ENCODE measurements around the gene AGO1.
"Not testable (repeated sequence)": the region's sequence is repeated elsewhere in the genome, so short reads cannot be mapped to it uniquely, and the experiment has no call there.

The AGO1 gene

DNA sequence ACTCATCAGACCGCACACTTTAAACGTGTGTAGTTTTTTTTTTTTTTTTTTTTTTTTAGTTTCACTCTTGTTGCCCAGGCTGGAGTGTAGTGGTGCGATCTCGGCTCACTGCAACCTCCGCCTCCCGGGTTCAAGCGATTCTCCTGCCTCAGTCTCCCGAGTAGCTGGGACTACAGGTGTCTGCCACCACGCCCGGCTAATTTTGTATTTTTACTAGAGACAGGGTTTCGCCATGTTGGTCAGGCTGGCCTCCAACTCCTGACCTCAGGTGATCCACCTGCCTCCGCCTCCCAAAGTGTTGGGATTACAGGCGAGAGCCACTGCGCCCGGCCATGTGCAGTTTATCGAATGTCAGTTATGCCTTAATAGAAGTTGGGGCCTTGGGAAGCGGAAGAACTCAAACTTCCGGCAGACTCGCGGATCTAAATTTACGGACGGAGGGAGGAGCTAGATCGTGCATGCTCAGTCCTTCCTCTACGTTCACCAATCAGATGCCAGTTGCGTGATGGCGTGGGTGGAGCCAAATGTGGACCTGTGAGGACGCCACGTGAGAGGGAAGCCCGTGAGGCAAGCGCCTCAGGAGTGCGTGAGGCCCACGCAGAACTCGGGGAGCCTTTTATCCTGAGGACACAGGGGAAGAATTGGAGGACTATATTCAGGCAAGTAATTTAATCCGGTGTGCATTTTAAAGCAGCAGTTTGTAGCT lies 13.6 kb upstream of the AGO1 start:
- DNase-seq (ENCODE audit: low read depth) = not testable (repeated sequence)

DNA sequence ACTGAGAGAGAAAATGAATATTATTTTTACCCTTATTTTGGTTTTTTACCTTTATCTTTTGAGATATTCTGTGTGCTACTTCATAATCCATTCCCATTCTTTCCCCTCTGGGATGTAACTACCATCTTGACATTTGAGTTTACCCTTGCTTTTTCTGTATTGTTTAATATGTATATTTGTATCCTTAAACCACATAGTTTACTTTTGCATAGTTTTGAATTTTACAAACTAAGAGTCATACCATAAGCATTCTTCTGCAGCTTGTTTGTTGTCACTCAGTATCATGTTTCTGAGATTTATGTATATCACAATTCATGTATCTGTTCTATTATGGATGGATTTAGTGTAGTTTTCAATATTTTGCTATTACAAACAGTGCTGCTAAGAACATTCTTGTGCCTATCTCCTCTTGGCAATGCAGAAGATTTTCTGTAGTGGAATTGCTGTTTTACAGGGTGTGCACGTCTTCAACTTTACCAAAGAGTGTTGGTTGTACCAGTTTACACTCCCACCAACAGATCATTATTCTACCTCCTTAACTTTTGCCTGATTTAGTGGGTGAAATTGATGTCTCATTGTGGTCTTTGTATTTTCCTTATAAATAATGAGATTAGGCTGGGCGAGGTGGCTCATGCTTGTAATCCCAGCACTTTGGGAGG lies 12.2 kb upstream of the AGO1 start:
- no peak for DNase-seq (ENCODE audit: low read depth)

DNA sequence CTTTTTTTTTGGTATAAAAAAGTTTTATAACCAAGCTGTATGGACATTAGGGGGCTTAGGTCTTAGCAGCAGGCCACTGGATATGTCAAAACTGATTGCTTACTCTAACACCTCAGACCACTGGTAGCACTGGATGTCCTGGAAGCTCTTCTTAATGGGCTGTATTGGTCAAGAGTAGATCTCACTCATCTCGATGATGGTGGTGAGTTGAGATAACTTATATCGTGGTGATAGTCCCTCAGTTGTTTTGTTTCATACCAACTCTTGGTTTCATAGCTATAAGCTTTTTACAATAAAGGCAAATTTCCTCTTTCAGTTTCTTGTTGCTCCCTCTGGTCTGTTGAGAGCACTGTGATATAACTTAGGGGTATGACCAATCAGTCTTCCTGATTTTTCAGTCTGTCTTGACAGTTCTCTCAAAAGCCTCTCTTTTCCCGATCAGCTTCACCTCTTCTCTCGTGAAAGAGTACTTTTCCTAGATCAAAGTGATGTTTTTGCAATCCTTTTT lies 9.7 kb upstream of the AGO1 start:
- no peak for DNase-seq (ENCODE audit: low read depth)

DNA sequence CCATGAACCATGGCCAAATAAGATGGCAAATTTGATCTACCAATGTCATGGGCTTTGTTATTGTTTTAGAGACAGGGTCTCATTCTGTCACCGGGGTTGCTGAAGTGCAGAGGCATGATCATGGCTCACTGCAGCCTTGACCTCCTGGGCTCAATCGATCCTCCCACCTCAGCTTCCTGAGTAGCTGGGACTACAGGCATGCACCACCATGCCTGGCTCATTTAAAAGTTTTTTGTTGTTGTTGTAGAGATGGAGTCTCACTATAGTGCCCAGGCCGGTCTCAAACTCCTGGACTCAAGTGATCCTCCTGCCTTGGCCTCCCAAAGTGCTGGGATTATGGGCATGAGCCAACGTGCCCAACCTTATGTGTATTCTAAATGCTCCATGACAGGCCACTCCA lies 8.9 kb upstream of the AGO1 start:
- not testable (repeated sequence) for DNase-seq (ENCODE audit: low read depth)

DNA sequence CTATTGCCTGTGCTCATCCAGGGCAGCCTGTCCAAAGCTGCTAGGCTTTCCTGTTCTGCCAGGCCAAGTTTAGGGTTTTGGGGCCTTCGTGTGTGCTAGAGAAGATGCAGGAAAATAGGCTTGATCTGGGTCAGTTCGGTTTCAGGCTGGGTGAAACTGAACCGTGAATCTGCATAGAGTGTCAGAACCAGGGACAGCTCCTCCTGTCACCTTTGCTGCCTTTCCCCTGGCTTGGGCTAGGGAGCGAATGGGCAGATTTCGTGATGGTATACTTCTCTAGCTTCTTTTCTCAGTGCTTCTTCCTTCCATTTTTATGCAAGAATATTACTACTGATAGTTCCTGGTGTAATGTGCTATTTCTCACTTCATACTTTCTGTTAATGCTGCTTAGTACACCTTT lies 6.0 kb upstream of the AGO1 start:
- no peak for DNase-seq (ENCODE audit: low read depth)

DNA sequence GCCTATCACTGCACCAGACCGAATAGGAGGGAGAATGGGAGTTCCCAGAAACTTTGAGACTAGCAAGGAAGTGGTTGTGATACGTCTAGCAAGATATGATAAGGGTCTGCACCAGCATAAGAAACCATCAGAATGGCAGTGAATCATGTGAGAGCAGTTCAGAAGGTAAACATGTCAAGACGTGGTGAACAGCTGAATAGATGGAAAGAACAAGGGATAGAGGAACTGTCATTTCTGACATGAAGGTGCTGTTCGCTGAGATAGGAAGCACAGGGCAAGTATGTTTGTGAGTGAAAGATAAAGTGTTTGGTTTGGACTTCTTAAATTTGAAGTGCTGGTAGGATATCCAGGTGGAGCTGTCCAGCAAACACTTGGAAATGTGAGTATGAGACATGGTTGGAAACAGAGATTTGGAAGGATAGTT lies 1.1 kb upstream of the AGO1 start:
- no peak for DNase-seq (ENCODE audit: low read depth)

DNA sequence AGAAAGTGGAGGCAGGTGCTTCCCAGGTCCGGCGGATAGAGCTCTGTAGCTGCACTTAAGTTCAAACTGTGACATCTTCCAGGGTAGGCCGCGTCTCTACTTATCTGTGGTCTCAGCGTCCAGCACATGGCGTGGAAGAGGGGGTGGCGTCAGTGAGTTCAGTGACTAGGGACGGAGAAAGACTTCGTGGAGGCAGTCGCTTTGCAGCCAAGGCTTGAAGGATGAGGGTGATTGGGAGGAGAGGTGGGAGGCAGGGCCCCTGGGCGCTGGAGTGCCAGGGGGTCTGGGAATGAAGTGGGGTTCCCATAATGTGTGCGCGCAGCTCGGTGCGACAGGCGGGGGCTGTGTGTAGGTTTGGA lies 444 bp upstream of the AGO1 start:
- no peak for DNase-seq (ENCODE audit: low read depth)

DNA sequence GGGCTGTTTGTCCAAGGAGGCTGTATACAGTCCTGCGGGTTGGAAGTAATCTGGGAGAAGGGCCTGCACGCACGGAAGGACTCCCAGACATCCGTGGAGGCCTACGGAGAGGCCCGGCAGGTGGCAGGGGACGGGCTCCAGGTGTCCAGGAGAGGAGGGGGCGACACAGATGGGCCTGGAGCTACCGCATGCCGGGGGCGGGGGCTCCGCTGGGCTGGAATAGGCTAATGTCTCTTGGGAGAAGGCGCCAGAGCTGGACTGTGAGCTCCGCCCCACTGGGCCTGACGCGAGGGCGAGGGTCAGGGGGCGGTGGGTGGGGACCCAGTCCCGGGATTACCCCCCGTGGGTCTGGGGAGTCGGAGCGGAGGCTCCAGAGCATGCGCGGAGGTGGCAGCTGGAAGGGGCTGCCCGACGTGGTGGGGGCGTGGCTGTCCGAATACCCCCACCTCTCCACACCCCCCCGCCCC lies 659 bp downstream of the AGO1 start:
- peak; percentile 21 for DNase-seq (ENCODE audit: low read depth)

DNA sequence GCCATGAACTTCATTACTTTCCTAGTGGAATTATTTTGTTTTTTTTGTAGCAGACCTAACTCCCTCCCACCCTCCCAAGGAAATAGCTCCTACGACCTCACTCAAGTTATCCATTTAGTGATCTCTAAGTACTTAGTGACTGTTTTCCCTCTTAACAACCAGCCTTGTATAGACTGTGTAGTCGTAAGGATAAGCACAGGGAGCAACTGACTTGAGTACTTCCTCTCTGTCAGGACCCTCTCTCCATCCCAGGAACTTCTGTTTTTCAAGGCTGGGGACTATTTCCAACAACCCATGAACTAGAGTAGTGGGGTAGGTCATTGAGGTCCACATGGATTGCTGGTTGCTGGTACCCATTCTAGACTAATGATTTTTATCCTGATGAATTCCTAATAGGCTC lies 1.9 kb downstream of the AGO1 start:
- DNase-seq (ENCODE audit: low read depth) = no peak

DNA sequence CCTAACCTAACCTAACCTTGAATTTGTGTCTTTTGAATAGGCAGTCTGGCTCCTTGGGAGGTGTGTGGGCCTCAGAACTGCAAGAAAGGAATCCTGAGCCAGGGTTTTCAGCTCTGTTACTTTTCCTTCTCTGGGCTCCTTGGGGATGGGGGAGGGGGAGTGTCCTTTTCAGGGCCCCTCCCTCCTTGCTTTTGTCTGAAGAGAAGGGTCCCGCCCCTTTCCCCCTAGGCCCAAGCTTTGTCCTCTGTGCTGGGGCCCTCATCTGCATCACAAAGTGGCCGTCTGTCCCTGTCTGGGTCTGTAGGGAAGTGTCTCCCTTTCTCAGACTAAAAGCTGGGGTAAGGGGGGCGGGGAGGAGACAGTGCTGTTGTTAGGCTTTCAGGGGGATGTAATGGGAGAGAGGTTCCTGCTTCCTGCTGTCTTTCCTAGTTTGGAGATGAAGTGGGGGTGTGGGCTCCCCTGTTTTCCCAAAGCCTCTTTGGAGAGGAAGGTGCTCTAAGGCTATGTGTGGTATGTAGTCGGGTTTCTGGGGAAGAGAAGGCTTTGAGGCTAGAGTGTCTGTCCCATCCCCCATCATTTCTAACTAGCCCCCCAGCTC lies 3.1 kb downstream of the AGO1 start:
- DNase-seq (ENCODE audit: low read depth) = no peak

DNA sequence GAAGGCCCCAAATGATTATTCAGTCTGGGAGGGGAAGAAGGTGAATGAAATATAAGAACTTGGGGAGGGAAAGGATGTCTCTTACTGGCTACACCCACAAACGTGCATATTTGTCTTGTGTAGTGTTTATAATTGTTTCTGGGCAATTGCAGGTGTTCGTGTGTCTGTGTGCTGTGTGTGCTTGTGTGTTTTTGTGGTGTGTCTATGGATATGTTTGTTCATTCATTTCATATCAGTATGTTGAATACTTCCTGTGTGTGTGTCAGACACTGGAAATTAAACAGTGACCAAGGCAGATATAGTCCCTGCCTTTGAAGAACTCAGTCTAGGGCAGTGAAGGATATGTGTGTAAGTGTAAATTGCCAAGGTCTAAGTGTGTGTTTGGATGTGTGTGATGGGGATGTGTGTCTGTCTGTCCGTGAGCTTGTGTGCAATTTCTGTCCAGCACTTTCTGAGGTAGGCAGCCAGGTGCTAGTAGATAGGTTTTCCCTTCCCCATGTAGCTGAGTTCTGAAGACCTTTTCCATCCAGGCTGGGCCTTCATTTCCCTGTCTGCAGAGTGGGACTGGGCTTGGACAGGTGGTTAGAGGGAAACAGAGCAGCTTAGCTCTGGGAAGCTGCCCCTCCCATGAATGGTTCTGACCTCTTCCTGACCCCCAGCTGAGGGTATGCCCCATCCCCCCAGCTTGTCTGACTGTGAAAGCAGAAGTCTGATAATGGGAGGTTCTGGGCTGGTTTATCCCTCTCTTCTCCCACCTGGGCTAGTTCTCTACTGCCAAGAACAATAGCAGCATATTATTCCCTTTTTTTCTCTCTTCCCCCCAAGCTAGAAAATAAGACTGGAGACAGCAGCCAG lies 3.8 kb downstream of the AGO1 start:
- no peak for DNase-seq (ENCODE audit: low read depth)

DNA sequence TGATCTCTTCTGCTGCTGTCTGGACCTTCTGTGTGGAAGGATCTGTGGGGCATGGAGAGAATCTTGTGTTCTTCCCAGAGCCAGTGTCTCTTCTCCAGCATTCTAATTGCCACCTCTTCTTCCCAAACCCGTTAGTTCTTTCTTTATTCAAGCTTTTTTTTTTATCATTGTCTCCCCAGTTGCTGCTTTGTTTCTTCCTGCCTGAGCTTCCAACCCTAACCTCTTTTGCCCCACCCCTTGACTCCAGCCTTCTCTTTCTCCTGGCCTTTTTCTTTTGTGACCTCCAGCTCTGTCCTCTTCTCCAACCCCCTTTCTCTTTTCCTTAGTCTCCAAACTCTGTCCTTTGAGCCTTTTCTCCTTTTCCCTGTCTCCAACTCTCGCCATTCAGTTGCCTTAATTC lies 4.5 kb downstream of the AGO1 start:
- DNase-seq (ENCODE audit: low read depth) = no peak

DNA sequence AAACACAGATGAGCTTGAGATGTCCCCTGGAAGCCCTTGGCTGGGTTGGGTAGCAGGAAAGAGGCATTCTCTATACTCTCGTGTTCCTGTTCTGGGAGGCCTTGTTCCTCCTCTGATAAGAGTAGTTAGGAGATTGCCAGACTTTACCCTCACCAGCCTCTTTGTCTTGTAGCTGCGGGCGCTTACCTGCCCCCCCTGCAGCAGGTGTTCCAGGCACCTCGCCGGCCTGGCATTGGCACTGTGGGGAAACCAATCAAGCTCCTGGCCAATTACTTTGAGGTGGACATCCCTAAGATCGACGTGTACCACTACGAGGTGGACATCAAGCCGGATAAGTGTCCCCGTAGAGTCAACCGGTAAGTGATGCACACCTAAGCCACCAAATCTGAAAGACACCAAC lies 5.2 kb downstream of the AGO1 start:
- DNase-seq (ENCODE audit: low read depth) = no peak

DNA sequence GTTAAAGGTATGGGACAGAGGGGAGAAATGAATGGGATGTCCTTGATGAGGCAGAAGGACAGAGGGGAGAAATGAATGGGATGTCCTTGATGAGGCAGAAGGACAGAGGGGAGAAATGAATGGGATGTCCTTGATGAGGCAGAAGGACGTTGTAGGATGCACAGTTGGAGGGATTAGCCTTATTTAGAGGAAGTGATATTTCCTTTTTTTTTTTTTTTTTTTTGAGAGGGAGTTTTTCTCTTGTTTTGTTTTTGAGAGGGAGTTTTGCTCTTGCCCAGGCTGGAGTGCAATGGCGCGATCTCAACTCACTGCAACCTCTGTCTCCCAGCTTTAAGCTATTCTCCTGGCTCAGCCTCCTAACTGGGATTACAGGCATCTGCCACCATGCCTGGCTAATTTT lies 6.0 kb downstream of the AGO1 start:
- DNase-seq (ENCODE audit: low read depth) = not testable (repeated sequence)

DNA sequence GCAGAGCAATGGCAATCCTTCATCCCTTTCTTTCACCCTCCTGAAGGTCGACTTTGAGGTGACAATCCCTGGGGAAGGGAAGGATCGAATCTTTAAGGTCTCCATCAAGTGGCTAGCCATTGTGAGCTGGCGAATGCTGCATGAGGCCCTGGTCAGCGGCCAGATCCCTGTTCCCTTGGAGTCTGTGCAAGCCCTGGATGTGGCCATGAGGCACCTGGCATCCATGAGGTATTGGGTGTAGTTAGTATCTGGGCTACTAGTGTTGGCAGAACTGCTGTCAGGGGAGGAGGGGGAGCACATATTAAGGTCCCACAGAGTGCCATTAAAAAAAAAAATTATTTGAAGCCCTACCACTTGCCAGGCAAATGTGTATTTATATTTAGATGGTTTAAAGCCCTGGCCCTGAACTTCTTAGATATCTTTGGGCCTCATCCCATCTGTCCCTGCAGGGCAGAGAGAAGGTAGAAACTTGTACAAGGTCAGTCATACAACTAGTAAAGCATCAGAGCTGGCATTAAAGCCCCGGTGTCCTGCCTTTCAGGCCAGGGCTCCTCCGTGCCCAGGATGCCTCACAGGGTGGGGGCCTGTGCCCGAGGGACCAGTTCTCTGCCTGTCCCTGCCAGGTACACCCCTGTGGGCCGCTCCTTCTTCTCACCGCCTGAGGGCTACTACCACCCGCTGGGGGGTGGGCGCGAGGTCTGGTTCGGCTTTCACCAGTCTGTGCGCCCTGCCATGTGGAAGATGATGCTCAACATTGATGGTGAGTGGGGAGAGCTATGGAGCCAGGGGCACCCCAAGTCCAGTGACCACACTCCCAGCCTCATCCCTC lies 10.3 kb downstream of the AGO1 start:
- no peak for DNase-seq (ENCODE audit: low read depth)

DNA sequence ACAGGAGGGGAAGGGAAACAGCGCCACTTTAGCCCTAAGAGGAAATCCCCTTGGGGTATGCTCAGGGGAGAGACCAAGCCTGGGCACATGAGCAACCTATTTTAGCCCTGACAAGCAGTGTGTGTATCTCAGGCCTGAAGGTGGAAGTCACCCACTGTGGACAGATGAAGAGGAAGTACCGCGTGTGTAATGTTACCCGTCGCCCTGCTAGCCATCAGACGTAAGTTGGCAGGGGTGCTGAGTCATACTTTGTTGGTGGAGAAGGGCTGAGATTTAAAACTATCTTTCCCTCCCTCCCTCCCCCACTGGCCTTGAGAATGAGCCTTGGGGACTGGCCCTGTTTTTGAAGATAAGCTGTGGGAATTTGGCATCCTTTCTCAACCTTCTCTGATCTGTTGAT lies 11.2 kb downstream of the AGO1 start:
- DNase-seq (ENCODE audit: low read depth) = no peak

DNA sequence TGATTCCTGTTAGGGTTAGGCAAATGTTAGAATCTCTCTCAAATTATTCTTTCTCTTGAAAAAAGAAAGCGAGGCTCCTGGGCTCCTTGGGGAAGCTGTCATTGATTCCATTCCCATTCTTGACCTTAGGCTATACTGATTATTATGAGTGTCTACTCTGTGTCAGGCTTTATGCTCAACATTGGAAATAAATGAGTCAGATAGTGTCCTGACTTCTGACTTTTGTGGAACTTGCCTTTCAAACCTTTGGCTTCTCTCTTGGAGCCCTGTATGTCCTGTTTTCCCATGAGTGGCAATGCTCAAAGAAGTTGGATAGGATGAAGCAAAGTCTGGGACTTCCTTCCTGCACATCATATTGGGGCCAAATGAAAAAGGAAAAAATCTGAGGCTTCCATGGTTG lies 11.6 kb downstream of the AGO1 start:
- DNase-seq (ENCODE audit: low read depth) = no peak

DNA sequence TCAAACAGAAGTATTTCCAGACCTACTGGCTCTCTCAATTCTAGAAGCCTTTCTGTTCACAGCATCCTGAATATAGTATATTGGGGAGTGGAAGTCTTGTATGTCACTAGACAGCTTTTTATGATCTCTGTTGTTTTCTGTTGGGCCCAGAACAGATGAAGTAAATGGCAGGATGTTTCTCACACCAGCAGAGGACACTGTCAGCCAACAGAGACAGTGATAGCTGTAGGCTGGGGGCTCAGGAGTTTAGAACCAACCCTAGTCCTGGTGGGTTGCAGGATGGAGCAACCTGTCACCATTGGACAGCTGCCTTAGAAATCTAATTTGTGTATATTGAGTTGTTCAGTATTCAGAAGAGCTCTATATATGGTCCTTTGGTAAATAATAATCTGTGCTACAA lies 16.9 kb downstream of the AGO1 start:
- DNase-seq (ENCODE audit: low read depth) = no peak

DNA sequence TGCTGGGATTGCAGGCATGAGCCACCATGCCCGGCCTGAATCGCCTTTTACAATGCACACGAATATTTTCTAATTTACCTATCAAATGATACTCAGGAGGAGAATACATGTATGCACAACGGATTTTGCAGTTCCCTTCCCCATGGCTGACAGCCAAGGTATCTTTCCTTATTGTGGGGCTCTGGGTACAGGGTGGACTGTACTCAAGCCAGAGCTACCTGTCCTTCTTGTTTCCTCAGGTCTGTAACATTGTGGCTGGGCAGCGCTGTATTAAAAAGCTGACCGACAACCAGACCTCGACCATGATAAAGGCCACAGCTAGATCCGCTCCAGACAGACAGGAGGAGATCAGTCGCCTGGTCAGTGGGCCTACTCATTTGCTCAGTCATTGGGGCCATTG lies 18.2 kb downstream of the AGO1 start:
- DNase-seq (ENCODE audit: low read depth) = no peak

DNA sequence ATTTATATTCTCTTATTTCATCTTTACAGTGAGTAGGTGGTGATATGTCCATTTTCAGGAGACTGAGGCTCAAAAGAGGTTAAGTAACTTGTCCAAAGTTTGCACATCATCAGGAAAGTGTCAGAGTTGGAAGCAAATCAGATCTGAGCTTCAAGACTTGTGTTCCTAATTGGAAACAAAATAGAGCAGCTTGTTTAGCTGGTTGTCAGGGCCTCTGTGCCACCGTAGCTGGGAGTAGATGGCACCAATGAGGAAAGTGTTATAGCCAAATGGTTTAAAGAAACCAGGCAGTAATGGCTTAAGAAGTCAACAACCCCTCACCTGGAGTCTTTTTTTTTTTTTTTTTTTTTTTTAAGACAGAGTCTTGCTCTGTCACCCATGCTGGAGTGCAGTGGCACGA lies 19.7 kb downstream of the AGO1 start:
- DNase-seq (ENCODE audit: low read depth) = no peak

DNA sequence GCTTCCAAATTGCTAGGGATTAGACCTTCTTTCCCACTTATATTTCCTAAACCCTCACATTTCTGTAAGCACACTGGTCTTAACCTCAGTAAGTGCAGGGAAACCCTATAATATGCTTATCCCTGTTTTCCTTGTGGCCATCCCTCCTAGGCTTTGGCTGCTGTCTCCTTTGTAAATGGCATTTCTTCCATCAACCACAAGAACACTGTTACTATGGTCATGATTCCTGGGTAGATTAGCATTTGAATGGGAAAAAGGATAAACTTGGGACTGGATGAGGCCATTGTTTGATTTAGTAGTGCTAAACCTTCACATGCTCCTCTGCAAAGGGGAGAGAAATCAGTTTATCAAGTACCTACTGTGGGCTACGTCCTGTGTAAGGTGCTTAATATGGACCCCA lies 31.7 kb downstream of the AGO1 start:
- no peak for DNase-seq (ENCODE audit: low read depth)

DNA sequence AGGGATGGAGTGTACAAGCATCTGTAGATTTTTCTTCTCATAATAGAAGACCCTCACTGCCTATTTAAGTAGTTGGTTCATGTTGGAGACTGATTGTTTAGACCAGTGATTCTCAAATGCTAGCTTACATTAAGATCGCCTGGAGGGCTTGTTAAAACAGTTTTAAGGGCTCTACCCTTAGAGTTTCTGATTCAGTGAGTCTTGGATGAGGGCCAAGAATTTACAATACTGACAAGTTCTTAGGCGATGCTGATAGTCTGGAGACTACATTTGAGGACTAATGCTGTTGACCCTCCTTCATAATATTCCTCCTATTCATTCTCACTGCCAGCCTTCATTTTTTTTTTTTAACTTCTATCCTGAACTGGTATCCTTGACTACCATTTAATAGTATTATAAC lies 32.7 kb downstream of the AGO1 start:
- no peak for DNase-seq (ENCODE audit: low read depth)

Data from stimulated activated CD8-positive, alpha-beta memory T cell treated with anti-CD3 and anti-CD28 coated beads, Interleukin-12 subunit alpha, Interleukin-12 subunit beta, amount 100 ng/mL, for 4 hours (primary cell).